Embryonic facial prominence (tissue), 1 donor: ENCODE data around the gene RFX3.

Experiments used
- DNase-seq: peaks from one replicate; pipeline ENCODE4 v3.0.0-alpha.2; 2016; ENCODE audit errors: extremely low spot score

RFX3 gene

GRCh38 chr9:3525836-3526164 is at the start of gene RFX3:
RFX3 (minus strand) TSS chr9:3526001; CDS start chr9:3395588, 130,413 bp downstream.
- peak; percentile 97 for DNase-seq

- DNase-seq, result no peak
These were observed 45.7 kb upstream of the RFX3 start for GRCh38 chr9:3571500-3571899.

GRCh38 chr9:3569529-3569928 is 43.7 kb upstream of the RFX3 start:
- DNase-seq, result no peak

GRCh38 chr9:3567988-3568387 is 42.2 kb upstream of the RFX3 start:
- DNase-seq, result no peak

GRCh38 chr9:3553076-3553765 is 27.4 kb upstream of the RFX3 start:
- DNase-seq, result no peak

GRCh38 chr9:3549225-3549624 is 23.4 kb upstream of the RFX3 start:
- DNase-seq, result no peak

- no peak for DNase-seq
These were observed 22.8 kb upstream of the RFX3 start for GRCh38 chr9:3548648-3549047.

- DNase-seq, result no peak
These were observed 15.4 kb upstream of the RFX3 start for GRCh38 chr9:3541206-3541605.

- DNase-seq, result no peak
These were observed 9.0 kb upstream of the RFX3 start for GRCh38 chr9:3534614-3535404.

GRCh38 chr9:3532158-3532557 is 6.4 kb upstream of the RFX3 start:
- no peak for DNase-seq

GRCh38 chr9:3528451-3528850 is 2.6 kb upstream of the RFX3 start:
- no peak for DNase-seq

- no peak for DNase-seq
These were observed 1.5 kb upstream of the RFX3 start for GRCh38 chr9:3526997-3527940.

GRCh38 chr9:3526165-3526996 is 580 bp upstream of the RFX3 start:
- DNase-seq, result peak; percentile 91

- DNase-seq, result no peak
These were observed 535 bp downstream of the RFX3 start for GRCh38 chr9:3525096-3525835.

- DNase-seq, result no peak
These were observed 3.8 kb downstream of the RFX3 start for GRCh38 chr9:3521966-3522365.

GRCh38 chr9:3520564-3520963 is 5.2 kb downstream of the RFX3 start:
- no peak for DNase-seq

- DNase-seq, result no peak
These were observed 8.3 kb downstream of the RFX3 start for GRCh38 chr9:3517377-3518048.

- no peak for DNase-seq
These were observed 9.0 kb downstream of the RFX3 start for GRCh38 chr9:3516667-3517330.

- no peak for DNase-seq
These were observed 10.4 kb downstream of the RFX3 start for GRCh38 chr9:3515405-3515804.

- no peak for DNase-seq
These were observed 11.0 kb downstream of the RFX3 start for GRCh38 chr9:3514786-3515185.
